Pancreas (tissue), 10 donors: ENCODE measurements around the gene ABCC1. TPM values are rescaled to one million over a fixed set of nuclear protein-coding genes. Genes with fewer than 3 reads are reported as not detected.

Experiments
- ATAC-seq, 4 donors: fragments of 200-7000 bp; cut with Tn5 transposase; one replicate each; pipeline versions ENCODE4 v1.8.0 to v1.9.1; 2020; ENCODE audit warnings: mild to moderate bottlenecking in 4 of 4, moderate library complexity in 4 of 4
- DNase-seq, 6 donors: peaks; one replicate each; pipeline ENCODE4 v3.0.0-alpha.2; 2020
- FAIRE-seq: peaks from 2 replicates; lab custom pipeline; 2012; peaks lifted over from hg19 to GRCh38; lab: Jason Lieb, UNC
- H3K27ac ChIP-seq, 4 donors: fragments of 200-600 bp; sonication (generic); 1 replicate in 3 of 4; 2 replicates in 1 of 4; pipeline versions ENCODE4 v1.5.0 to v1.8.0; 2020
- H3K27me3 ChIP-seq, 4 donors: fragments of 200-600 bp; one replicate each; pipeline ENCODE4 v1.8.0; 2021
- H3K36me3 ChIP-seq, 3 donors: fragments of 200-600 bp; sonication (generic) in 1 of 3; one replicate each; pipeline versions ENCODE4 v1.5.0 to v1.8.0; 2020 to 2021
- H3K4me1 ChIP-seq, 3 donors: fragments of 200-600 bp; one replicate each; pipeline ENCODE4 v1.8.0; 2021
- H3K4me3 ChIP-seq, 4 donors: fragments of 200-600 bp; sonication (generic) in 2 of 4; one replicate each; pipeline versions ENCODE4 v1.5.0 to v1.8.0; 2020 to 2021
- H3K9me3 ChIP-seq, 4 donors: fragments of 200-600 bp; one replicate each; pipeline ENCODE4 v1.8.0; 2021
- WGBS, 2 donors: extraction: QIAGEN DNeasy Blood & Tissue Kit; methylation state at CpG; one replicate each; pipeline ENCODE4 v1.1.7; 2013; 5-methylcytosine and 5-hydroxymethylcytosine counted together
- intact Hi-C, 3 donors: fragments of 100-400 bp; cut with DNase I; formaldehyde crosslinking; loops; one replicate each; pipeline versions ENCODE4 v1.11.1 to v1.14.2; 2022
- polyA plus RNA-seq, 2 donors: library from polyadenylated mRNA; stranded (reverse); fragments of 200-250 nt; gene quantifications; one replicate each; pipeline ENCODE4 v1.2.3, GENCODE V29; 2013
- total RNA-seq, 6 donors: library from RNA; stranded (reverse); fragmentation: NEBNext Ultra II Directional in 4 of 6; extraction: Animal tissue kit (Norgen Biotek cat#: 25700) in 4 of 6; gene quantifications; one replicate each; pipeline versions ENCODE4 v1.2.1 to v1.2.4, GENCODE V29; 2021 to 2023
- TF ChIP-seq, protein P1 (sequence below), 4 donors: fragments of 200-600 bp; sonication (generic) in 3 of 4; IDR thresholded peaks; one replicate each; pipeline versions ENCODE4 v1.5.0 to v1.8.0; 2021; ENCODE audit warnings: antibody characterized with exemption in 4 of 4
- donor health status: healthy with polysubstance abuse.
- donor health status: DM: no; HTN: no; CAD: no; lungs with moderate emphysema.
- donor health status: DM: no; HTN: no; CAD: no.
- donor health status: control.
- donor health status: control.
- donor health status: Bipolar disorder and iron deficiency.
- donor health status: DM: yes; HTN: yes; CAD: no.
- donor health status: DM: no; HTN: no; CAD: no.
- donor health status: DM: no; HTN: no; CAD: no.
- donor health status: DM: yes; HTN: yes; CAD: no.

ABCC1 gene
- total and polyA plus RNA-seq, 8 donors = 8.5 to 16.8 (median 12.0) TPM

DNA sequence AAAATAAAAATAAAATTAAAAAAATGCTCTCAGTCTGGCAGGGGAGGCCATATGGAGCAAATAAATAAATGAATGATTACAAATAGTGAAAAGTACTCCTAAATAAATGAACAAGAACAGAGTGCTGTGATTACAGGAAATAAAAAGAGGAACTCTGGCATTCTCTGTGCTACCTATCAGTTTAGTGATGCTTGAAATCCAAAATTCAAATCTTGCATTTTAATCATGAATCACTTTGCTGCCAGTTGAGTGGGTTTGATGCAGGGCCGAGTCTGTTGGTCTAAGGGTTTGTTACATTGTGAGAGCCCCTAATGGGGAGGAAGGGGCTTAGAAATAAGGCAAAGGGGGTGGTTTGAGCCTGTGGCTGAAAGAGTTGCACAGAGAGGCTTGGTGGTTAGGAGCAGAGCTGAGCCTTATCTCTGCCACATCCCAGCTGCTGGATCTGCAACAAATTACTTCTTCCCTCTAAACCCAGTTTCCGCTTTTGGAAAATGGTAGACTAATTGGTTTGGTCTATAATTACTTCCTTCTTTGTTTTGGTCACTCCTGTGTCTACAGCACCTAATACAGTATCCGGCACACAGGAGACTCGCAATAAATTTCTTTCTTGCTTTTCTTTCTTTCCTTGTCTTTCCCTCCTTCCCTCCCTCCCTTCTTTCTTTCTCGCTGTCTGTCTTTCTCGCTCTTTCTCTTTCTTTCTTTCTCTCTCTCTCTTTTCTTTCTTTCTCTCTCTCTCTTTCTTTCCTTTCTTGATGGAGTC, 6.3 kb upstream of the ABCC1 start:
- FAIRE-seq (no peak), ATAC-seq (no peak), DNase-seq (no peak)
- TF ChIP-seq, protein P1, sequence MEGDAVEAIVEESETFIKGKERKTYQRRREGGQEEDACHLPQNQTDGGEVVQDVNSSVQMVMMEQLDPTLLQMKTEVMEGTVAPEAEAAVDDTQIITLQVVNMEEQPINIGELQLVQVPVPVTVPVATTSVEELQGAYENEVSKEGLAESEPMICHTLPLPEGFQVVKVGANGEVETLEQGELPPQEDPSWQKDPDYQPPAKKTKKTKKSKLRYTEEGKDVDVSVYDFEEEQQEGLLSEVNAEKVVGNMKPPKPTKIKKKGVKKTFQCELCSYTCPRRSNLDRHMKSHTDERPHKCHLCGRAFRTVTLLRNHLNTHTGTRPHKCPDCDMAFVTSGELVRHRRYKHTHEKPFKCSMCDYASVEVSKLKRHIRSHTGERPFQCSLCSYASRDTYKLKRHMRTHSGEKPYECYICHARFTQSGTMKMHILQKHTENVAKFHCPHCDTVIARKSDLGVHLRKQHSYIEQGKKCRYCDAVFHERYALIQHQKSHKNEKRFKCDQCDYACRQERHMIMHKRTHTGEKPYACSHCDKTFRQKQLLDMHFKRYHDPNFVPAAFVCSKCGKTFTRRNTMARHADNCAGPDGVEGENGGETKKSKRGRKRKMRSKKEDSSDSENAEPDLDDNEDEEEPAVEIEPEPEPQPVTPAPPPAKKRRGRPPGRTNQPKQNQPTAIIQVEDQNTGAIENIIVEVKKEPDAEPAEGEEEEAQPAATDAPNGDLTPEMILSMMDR (IDR thresholded peaks at IDR 0.05) = no peak
- H3K27me3 ChIP-seq = no peaks in the 10 kb centered on the region
- intact Hi-C loops = no loop called here
- no peak overlapping the region for H3K4me3 ChIP-seq
- 90 to 91% methylated on average over 6 of the region's 6 CpGs for WGBS, 2 donors
- H3K36me3 ChIP-seq = no peaks in the 10 kb centered on the region
- H3K9me3 ChIP-seq = no peaks in the 10 kb centered on the region
- H3K27ac ChIP-seq = no peak overlapping the region
- peaks cover 0 to 7% (median 0%) of the 10 kb centered on the region in 3 donors for H3K4me1 ChIP-seq

DNA sequence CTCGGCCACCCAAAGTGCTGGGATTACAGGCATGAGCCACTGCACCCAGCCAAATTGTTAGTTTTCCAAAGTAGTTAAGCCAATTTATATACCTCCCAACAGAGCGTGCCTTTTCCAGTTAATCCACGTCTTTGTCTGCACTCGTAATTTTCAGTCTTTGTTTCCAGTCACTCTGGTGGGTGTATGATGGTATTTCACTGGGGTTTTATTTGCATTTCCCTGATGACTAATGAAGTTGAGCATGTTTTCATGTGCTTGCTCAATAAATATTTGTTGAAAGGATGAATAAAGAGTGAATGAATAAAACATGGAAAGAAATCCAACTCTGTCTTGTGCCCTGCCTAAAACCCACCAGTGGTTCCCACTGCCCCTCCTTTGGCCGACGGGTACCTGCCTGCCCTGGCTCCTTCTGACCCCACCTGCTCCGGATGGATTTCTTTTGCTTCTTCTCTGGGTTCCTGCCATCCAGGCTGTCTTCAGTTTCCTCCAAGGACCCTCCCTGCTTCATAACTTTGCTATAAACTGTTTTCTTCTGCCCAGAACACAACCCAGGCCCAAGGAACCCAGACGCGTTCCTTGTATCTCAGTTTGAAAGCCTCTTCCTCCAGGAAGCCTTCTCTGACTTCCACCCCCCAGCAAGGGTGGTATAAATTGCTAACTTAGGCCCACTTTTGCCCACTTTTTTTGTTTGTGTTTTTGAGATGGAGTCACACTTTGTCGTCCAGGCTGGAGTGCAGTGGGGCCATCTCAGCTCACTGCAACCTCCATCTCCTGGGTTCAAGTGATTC, 3.0 kb upstream of the ABCC1 start:
- H3K36me3 ChIP-seq = no peaks in the 10 kb centered on the region
- H3K9me3 ChIP-seq = no peaks in the 10 kb centered on the region
- H3K27me3 ChIP-seq = no peaks in the 10 kb centered on the region
- DNase-seq = peak in 1 of 6 donors; percentile 14
- TF ChIP-seq, protein P1 (IDR thresholded peaks at IDR 0.05) = no peak
- H3K27ac ChIP-seq = peak overlapping the region in 2 of 4 donors; percentile 23 to 46
- H3K4me3 ChIP-seq = no peak overlapping the region
- H3K4me1 ChIP-seq = peaks cover 0 to 13% (median 0%) of the 10 kb centered on the region in 3 donors
- ATAC-seq = peak in 2 of 4 donors; percentile 4 to 47
- FAIRE-seq = no peak
- intact Hi-C loops = no loop called here
- 68 to 71% methylated on average over 10 of the region's 10 CpGs for WGBS, 2 donors

DNA sequence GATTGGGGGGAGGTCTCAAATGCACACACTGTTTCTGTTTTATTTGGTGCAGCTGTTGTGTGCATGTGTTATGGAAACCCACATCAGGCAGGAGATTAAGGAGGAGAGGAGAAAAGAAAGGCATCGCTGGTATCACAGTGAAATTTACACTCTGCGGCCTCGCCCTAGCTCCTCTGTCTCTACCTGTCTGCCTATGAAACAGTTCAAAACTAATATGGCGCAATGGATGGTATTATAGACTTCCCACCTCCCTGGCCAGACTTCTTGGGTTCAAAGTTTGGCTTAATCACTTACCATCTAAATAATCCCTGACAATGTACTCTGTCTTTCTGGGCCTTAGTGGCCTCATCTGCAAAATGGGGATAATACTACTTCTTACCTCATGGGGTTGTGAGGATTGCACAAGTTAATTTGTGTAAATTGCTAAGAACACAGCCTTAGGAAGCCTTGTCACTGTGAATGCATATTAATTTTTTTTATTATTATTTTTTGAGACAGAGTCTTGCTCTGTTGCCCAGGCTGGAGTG, 1.4 kb upstream of the ABCC1 start:
- Histone ChIP-seq H3K36me3 (no peaks in the 10 kb centered on the region), H3K4me3 (no peak overlapping the region), H3K4me1 (peaks cover 0 to 20% (median 0%) of the 10 kb centered on the region in 3 donors), H3K9me3 (no peaks in the 10 kb centered on the region), H3K27ac (no peak overlapping the region), H3K27me3 (no peaks in the 10 kb centered on the region)
- DNase-seq (peak in 1 of 6 donors; percentile 3), FAIRE-seq (no peak), ATAC-seq (no peak)
- TF ChIP-seq, protein P1 (IDR thresholded peaks at IDR 0.05) = no peak
- WGBS, 2 donors = 99 to 100% methylated on average over 4 of the region's 4 CpGs
- intact Hi-C loops = no loop called here

DNA sequence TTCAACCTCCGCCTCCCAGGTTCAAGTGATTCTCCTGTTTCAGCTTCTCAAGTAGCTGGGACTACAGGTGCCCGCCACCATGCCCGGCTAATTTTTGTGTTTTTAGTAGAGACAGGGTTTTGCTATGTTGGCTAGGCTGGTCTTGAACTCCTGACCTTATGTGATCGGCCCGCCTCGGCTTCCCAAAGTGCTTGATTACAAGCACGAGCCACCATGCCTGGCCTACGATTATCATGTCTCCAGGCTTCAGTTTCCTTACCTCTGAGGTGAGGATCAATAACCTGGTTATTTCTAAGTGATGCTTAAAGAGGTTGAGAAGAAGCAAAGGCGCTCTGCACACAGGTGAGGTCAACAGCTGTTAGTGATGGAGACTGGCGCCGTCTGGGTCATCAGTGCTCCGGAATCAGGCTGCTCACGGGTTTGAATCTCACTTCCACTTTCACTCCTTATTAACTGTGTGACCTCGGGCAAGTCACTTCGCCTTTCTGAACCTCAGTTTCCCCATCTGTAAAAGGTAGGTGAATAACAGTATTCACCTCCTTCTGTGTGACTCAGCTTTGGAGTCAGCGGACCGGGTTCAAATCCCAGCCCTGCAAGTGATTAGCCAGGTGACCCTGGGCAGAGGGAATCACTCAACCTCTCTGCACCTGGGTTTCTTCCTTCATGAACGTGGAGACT, 745 bp upstream of the ABCC1 start:
- no peaks in the 10 kb centered on the region for H3K27me3 ChIP-seq
- TF ChIP-seq, protein P1 (IDR thresholded peaks at IDR 0.05) = no peak
- no peaks in the 10 kb centered on the region for H3K36me3 ChIP-seq
- FAIRE-seq (no peak), DNase-seq (peak in 3 of 6 donors; percentile 28 to 29 (median 29)), ATAC-seq (peak; percentile 4 to 50 (median 25))
- peak overlapping the region; percentile 26 to 86 (median 54) for H3K4me3 ChIP-seq
- H3K9me3 ChIP-seq = no peaks in the 10 kb centered on the region
- peak overlapping the region in 2 of 4 donors; percentile 21 to 60 for H3K27ac ChIP-seq
- intact Hi-C loops = no loop called here
- peaks cover 0 to 20% (median 0%) of the 10 kb centered on the region in 3 donors for H3K4me1 ChIP-seq
- WGBS, 2 donors = 55 to 57% methylated on average over 18 of the region's 18 CpGs
